Esophagus squamous epithelium (tissue), 5 donors: ENCODE measurements around the gene KLHL4. TPM values are rescaled to one million over a fixed set of nuclear protein-coding genes. Genes with fewer than 3 reads are reported as not detected.
A peak's percentile ranks its signal among the peaks of the same experiment; 100 is the strongest.
"Not testable (repeated sequence)": the region's sequence is repeated elsewhere in the genome, so short reads cannot be mapped to it uniquely, and the experiment has no call there.

Experiments
- DNase-seq: peaks from one replicate; lab custom pipeline; 2025; lab: John Stamatoyannopoulos, UW
- H3K27ac ChIP-seq, 4 donors: fragments of 200-600 bp; sonication (generic); one replicate each; pipeline ENCODE4 v1.5.1; 2016 to 2019; ENCODE audit warnings: mild to moderate bottlenecking in 1 of 4
- H3K27me3 ChIP-seq, 4 donors: fragments of 200-600 bp; sonication (generic); 1 replicate in 3 of 4; 2 replicates in 1 of 4; pipeline versions ENCODE4 v1.5.1 to v1.6.0; 2017 to 2021; ENCODE audit warnings: antibody characterized with exemption in 1 of 4
- H3K36me3 ChIP-seq, 3 donors: fragments of 200-600 bp; sonication (generic); one replicate each; pipeline ENCODE4 v1.5.1; 2016 to 2019
- H3K4me1 ChIP-seq, 3 donors: fragments of 200-600 bp; sonication (generic); one replicate each; pipeline ENCODE4 v1.5.1; 2017 to 2019
- H3K4me3 ChIP-seq, 4 donors: fragments of 200-600 bp; sonication (generic); 1 replicate in 3 of 4; 2 replicates in 1 of 4; pipeline ENCODE4 v1.5.1; 2016 to 2019; ENCODE audit warnings: mild to moderate bottlenecking in 2 of 4, moderate library complexity in 1 of 4
- H3K9me3 ChIP-seq, 3 donors: fragments of 200-600 bp; sonication (generic); one replicate each; pipeline ENCODE4 v1.5.1; 2016 to 2019
- POLR2A ChIP-seq, 4 donors: fragments of 450-650 bp; IDR thresholded peaks; one replicate each; pipeline ENCODE4 v1.6.1; 2017; ENCODE audit warnings: antibody characterized with exemption in 4 of 4, mild to moderate bottlenecking in 4 of 4, moderate library complexity in 3 of 4
- WGBS, 2 donors: methylation state at CpG; one replicate each; pipeline ENCODE4 v1.1.5; 2018; 5-methylcytosine and 5-hydroxymethylcytosine counted together
- intact Hi-C: fragments of 100-400 bp; cut with DNase I; formaldehyde crosslinking; loops from one replicate; pipeline ENCODE4 v1.15.0; 2022
- total RNA-seq, 4 donors: library from RNA; depleted of rRNA; stranded (reverse); fragments of >200 nt; gene quantifications; one replicate each; pipeline ENCODE4 v1.1.0, GENCODE V29; 2016
- TF ChIP-seq, protein P1 (sequence below), 6 experiments: fragments of 450-650 bp in 4 of 6; fragments of 200-600 bp in 2 of 6; sonication (generic) in 2 of 6; IDR thresholded peaks; one replicate each; pipeline ENCODE4 v1.5.1; 2016 to 2019; ENCODE audit warnings: antibody characterized with exemption in 6 of 6, mild to moderate bottlenecking in 4 of 6, moderate library complexity in 4 of 6
- donor health status: DM: yes; HTN: yes; CAD: no.

KLHL4 gene
- total RNA-seq, 4 donors from 2014 or later = 0.13 to 0.95 (median 0.46) TPM

DNA sequence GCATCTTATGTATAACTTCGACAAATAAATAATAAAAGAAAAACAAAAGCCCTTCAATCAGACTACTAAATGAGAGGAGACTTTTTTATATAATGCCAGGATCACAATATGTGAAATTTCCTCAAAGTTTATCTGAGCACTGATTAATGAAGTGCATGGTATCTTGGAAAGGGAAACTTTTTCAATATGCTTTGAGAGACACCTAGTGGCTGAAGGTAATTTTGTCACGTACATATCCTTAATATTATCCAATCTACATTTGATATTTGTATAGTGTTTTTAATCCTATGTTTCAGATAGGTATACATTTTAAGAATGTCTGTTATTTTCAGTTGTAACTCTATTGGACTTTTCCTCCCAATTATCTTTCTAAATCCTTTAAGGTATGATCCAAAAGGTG lies 146.8 kb downstream of the KLHL4 start:
- intact Hi-C loops = no loop called here
- 8 to 11% methylated on average over 2 of the region's 2 CpGs for WGBS, 2 donors
- TF ChIP-seq POLR2A (IDR thresholded peaks at IDR 0.05) = no peak
- TF ChIP-seq, protein P1, sequence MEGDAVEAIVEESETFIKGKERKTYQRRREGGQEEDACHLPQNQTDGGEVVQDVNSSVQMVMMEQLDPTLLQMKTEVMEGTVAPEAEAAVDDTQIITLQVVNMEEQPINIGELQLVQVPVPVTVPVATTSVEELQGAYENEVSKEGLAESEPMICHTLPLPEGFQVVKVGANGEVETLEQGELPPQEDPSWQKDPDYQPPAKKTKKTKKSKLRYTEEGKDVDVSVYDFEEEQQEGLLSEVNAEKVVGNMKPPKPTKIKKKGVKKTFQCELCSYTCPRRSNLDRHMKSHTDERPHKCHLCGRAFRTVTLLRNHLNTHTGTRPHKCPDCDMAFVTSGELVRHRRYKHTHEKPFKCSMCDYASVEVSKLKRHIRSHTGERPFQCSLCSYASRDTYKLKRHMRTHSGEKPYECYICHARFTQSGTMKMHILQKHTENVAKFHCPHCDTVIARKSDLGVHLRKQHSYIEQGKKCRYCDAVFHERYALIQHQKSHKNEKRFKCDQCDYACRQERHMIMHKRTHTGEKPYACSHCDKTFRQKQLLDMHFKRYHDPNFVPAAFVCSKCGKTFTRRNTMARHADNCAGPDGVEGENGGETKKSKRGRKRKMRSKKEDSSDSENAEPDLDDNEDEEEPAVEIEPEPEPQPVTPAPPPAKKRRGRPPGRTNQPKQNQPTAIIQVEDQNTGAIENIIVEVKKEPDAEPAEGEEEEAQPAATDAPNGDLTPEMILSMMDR (IDR thresholded peaks at IDR 0.05) = peak in 3 of 6 experiments; percentile 17 to 37 (median 23)
- Histone ChIP-seq H3K27ac (no peak overlapping the region), H3K27me3 (no peaks in the 10 kb centered on the region), H3K36me3 (no peaks in the 10 kb centered on the region), H3K9me3 (no peaks in the 10 kb centered on the region), H3K4me1 (no peaks in the 10 kb centered on the region), H3K4me3 (no peak overlapping the region)
- no peak for DNase-seq

DNA sequence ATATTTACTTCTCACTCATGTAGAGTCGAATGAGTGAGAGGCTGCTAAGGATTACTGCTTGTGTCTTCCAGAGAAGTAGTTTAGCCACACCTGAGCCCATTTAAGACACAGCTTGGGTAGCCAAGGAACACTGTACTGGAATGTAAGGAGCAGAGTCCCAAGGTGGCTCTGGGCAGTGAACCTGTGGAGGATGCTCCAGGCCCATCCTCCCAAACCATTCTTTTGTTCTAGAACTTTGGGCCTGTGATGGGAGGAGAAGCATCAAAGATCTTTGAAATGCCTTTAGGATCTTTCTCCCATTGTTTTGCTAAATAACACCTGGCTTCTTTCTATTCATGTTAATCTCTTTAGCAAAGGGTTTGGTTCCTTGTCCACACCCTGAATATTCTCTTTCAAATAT lies 162.2 kb downstream of the KLHL4 start:
- intact Hi-C loops = no loop called here
- no peak for TF ChIP-seq POLR2A (IDR thresholded peaks at IDR 0.05)
- TF ChIP-seq, protein P1 (IDR thresholded peaks at IDR 0.05) = no peak
- Histone ChIP-seq H3K9me3 (no peaks in the 10 kb centered on the region), H3K27me3 (no peaks in the 10 kb centered on the region), H3K36me3 (no peaks in the 10 kb centered on the region), H3K27ac (no peak overlapping the region), H3K4me3 (no peak overlapping the region), H3K4me1 (no peaks in the 10 kb centered on the region)
- DNase-seq = no peak
- WGBS, 2 donors = 60 to 63% methylated on average over 1 of the region's 1 CpG

DNA sequence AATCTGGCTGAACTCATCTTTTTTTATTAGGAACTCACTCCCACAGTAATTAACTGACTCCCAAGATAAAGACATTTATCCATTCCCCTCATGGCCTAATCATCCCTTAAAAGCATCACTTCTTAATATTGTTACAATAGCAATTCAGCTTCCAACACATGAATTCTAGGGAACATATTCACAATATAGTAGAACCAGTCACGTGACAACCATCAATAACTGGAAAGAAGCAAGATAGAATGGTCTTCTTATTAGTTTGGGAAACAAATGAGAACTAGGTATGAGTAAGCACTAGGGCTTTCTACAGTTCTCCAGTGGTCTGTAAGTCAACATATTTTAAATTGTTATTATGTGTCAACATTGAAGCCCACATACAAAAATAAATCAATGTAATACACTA lies 170.1 kb downstream of the KLHL4 start:
- H3K9me3 ChIP-seq = no peaks in the 10 kb centered on the region
- H3K4me1 ChIP-seq = no peaks in the 10 kb centered on the region
- DNase-seq = no peak
- no peak overlapping the region for H3K4me3 ChIP-seq
- H3K27ac ChIP-seq = no peak overlapping the region
- no peaks in the 10 kb centered on the region for H3K36me3 ChIP-seq
- intact Hi-C loops = no loop called here
- 71 to 92% methylated on average over 1 of the region's 1 CpG for WGBS, 2 donors
- no peaks in the 10 kb centered on the region for H3K27me3 ChIP-seq
- TF ChIP-seq, protein P1 (IDR thresholded peaks at IDR 0.05) = no peak
- no peak for TF ChIP-seq POLR2A (IDR thresholded peaks at IDR 0.05)

DNA sequence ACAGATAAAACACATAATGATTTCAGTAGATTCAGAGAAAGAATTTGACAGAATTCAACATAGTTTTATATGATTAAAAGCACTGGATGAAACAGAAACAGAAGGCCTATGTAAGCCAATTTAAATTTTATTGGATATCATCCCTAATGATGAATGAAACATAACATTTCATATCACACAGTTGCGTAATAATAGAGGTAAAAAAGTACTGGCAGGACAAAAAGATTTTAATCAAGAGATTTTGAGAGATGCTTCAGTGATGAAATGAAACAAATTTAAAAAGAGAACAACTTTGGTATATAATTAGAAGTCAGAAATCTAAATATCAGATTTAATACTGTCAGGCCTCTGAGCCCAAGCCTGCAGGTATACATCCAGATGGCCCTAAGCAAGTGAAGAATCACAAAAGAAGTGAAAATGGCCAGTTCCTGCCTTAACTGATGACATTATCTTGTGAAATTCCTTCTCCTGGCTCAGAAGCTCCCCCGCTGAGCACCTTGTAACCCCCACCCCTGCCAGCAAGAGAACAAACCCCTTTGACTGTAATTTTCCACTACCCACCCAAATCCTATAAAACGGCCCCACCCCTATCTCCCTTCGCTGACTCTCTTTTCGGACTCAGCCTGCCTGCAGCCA lies 170.6 kb downstream of the KLHL4 start:
- H3K9me3 ChIP-seq, H3K36me3 ChIP-seq, intact Hi-C loops, H3K4me3 ChIP-seq, DNase-seq, H3K4me1 ChIP-seq, H3K27ac ChIP-seq, H3K27me3 ChIP-seq: not testable (repeated sequence)
- 63 to 71% methylated on average over 2 to 5 of the region's 5 CpGs for WGBS, 2 donors

DNA sequence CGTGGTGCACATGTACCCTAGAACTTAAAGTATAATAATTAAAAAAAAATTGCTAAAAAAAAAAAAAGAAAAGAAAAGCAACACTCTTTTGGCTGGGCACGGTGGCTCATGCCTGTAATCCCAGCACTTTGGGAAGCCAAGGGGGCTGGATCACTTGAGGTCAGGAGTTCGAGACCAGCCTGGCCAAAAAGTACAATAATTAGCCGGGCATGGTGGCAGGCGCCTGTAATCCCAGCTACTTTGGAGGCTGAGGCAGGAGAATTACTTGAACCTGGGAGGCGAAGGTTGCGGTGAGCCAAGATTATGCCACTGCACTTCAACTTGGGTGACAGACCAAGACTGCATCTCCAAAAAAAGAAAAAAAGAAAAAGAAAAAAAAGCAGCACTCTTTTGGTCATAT lies 171.6 kb downstream of the KLHL4 start:
- DNase-seq, H3K4me1 ChIP-seq, H3K27ac ChIP-seq, H3K27me3 ChIP-seq, H3K4me3 ChIP-seq, H3K36me3 ChIP-seq, H3K9me3 ChIP-seq, intact Hi-C loops: not testable (repeated sequence)
- 77 to 84% methylated on average over 6 to 7 of the region's 7 CpGs for whole genome bisulfite sequencing, 2 donors

DNA sequence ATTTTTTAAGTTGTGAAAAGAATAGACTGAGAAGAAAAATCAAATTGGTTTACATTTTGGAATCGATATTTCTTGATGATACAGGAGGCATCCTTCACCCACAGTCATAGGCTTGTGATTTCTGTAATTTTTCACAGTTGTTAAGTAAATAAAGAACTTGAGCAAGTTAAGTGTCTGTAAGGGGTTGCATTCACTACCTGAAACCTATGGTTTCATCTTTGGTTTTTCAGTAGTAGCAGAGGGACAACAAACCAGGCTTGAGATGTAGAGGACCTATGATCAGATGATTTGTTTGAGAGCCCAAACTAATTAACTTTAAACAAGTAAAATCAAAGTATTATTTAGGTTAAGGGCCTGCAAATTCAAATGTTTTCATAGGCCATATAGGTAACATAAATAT lies 175.6 kb downstream of the KLHL4 start:
- no peak overlapping the region for H3K4me3 ChIP-seq
- no peaks in the 10 kb centered on the region for H3K9me3 ChIP-seq
- no peaks in the 10 kb centered on the region for H3K27me3 ChIP-seq
- no peaks in the 10 kb centered on the region for H3K4me1 ChIP-seq
- no peak overlapping the region for H3K27ac ChIP-seq
- no peak for TF ChIP-seq POLR2A (IDR thresholded peaks at IDR 0.05)
- TF ChIP-seq, protein P1 (IDR thresholded peaks at IDR 0.05) = no peak
- no peak for DNase-seq
- intact Hi-C loops = no loop called here
- 59 to 83% methylated on average over 1 of the region's 1 CpG for WGBS, 2 donors
- H3K36me3 ChIP-seq = no peaks in the 10 kb centered on the region
